Activated effector memory CD4-positive, alpha-beta T cell treated with Interleukin-2 at 50 U/mL for 16 hours (primary cell): Measurements from ENCODE around the gene DPH6.
"Not testable (repeated sequence)": the region's sequence is repeated elsewhere in the genome, so short reads cannot be mapped to it uniquely, and the experiment has no call there.

ENCODE experiments used
- DNase-seq: peaks from one replicate; pipeline ENCODE4 v3.0.0-alpha.2; 2020

The DPH6 gene

DNA sequence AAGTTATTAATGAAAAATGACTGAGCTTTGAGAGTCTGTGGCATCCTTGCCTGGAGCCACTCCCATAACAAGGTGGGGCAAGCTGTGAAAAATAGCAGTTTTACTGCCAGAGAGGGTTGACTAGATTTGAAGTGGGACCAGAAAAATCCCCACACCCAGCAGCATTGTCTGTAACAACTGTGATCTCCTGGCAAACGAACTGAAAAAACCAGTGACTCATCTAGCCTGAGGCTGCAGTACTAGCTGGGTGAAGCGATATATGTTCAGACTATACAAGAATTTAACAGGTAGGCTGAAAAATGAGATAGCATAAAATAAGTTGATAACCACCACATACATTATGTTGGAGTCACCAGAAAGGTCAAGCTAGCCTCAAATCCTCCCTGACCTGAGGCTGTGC, 64.0 kb downstream of the DPH6 start:
- DNase-seq = no peak

DNA sequence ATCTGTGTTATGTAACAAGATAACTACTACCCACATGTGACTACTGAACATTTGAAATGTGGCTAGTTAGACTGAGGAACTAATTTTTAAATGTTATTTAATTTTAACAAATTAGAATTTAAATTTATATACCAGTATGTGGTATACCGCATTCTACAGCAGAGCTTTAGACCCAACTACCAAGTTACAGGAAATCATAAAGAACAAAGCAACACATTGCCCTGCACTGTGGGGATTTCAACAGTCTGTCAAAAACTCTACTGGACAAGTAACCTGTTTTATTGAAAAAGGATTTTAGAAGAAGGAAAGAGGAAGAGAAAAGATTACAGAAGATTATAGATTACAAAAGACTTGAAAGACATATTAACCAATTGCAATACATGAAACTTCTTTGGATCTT, 64.9 kb downstream of the DPH6 start:
- DNase-seq = no peak

DNA sequence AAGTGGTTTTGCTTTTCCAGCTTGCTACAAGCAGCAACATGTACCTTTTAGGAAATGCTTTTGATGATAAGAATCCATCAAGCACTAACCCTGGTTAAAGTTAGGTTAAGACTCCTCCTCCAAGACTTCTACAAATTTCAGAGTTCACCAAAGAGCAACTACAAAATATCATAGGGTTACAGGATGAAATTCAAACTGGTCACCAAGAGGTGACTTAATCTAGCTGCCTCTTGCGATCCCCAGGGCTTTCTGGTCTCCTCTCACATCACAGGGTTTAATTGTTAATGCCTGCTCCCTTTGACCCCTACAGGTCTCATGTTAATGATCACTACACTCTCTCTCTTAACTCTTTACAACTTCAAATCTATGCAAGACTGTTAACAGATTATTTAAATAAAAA, 66.5 kb downstream of the DPH6 start:
- DNase-seq = no peak

DNA sequence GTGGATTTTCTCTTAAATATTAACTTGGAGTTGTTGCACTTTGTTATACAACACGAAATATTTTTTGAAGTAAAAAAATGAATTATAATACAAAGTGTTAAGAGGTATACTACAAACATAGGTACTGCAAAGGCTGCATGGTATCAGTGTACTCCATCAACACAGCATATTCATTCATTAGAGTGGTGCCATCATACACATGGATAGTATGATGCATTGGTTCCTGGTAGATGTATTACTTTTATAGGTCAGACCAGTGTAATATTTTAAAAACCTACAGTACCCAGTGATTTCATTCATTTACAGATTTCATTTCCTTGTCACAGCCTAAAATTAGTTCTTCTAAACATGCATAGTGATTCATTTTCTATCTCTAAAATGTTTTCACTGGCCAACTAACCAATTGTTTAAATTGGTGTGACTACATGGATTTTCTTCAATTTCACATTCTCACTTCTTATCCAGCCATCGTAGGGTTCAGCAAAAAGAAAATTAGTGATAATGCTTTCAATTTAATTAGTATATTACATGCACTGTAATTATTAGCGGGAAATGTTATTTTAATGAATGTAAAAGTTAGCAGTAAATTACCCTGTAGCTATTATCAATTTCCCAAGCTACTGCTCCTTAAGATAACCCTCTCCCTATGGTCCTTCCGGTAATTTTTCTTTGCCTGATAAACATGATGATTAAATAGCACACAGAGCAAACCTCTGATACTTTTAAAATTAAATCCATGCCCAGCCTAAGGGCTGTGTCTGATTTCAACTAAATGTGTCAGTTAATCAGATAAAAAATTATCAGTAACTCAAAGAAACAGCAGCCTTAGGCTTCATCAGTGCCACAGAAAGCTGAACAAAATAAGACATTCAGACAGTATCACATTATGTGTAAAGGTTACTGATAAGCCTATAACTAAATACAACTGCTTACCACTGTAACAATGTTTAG, 68.4 kb downstream of the DPH6 start:
- DNase-seq = no peak

DNA sequence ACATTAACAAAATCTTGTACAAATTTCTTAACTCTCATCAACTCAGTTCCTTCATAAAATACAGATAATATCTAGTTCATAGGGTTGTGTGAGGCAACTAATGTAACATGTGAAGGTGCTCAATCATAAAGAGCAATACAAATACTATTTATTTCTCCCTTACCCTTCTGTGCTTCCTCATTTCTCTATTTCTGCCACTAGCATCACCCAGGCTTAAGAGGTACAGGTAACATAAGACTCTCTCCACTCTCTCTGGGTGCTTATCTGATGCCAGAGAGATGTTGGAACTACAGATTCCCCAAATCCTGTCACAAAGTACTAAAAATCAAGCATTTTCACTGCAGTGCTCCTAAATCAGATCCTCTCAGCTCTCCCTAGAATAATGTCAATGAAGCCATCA, 74.9 kb downstream of the DPH6 start:
- no peak for DNase-seq

DNA sequence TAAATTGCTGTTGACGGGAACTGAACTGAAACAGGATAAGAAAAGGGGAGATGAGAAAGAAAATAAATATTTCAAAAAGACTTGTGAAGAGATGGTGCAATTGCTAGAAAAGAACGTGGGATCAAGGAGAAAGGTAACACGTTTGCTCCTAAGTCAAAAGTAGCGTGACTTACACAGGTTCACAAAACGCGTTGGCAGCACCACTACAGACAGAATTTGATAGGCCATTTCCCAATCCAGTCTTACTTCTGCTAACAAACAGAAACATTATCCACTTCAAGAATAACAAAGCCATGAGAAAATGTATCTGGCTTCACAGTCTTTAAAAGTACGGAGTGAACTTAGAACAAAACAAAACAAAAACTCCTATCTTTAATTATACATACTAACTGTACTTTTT, 75.5 kb downstream of the DPH6 start:
- no peak for DNase-seq

DNA sequence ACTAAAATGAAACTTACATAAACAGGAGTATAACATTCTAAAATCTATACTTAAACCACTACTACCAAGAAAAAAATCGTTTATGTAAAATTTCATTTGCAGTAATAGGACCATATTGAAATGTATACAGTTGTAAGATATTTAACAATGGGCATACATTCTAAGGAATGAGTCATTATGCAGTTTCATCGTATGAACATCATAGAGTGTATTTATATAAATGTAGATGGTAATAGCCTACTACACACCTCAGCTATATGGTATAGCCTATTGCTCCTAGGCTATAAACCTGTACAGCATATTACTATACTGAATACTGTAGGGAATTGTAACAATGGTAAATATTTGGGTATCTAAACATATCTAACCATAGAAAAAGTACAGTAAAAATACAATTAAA, 79.5 kb downstream of the DPH6 start:
- DNase-seq = no peak

DNA sequence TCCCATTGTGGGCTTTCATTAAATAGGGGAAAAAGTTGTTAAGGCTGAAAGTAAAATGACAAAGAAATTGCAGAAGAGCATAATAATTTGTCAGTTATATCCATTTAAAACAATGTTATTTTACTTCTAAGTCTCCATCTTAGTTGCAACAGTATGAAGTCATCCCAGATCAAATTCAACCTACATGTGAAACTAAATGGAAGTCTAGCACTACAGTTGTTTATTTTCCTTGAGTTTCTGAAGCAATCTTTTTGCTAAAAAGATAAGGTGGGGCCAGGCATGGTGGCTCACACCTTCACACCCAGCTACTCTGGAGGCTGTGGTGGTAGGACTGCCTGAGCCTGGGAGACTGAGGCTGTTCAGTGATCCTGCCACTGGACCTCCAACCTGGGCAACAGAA, 80.2 kb downstream of the DPH6 start:
- DNase-seq = no peak

DNA sequence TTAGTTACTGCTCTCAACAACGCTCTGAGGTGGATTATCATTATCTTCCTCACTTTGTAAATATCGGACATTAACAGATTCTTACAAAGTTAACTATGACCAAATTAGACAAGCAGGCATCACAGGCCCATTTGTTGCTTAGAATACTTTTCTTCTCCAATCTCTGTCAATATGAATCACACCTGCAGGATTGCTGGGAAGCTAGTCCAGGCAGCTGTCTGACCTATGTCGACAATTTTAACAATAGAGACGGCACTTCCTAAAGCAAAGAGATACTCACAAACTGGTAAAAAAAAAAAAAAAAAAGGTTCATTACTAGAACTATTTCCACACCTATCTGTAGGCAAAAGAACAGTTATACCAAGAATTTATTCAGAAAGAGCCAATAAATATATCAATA, 85.3 kb downstream of the DPH6 start:
- DNase-seq = no peak

DNA sequence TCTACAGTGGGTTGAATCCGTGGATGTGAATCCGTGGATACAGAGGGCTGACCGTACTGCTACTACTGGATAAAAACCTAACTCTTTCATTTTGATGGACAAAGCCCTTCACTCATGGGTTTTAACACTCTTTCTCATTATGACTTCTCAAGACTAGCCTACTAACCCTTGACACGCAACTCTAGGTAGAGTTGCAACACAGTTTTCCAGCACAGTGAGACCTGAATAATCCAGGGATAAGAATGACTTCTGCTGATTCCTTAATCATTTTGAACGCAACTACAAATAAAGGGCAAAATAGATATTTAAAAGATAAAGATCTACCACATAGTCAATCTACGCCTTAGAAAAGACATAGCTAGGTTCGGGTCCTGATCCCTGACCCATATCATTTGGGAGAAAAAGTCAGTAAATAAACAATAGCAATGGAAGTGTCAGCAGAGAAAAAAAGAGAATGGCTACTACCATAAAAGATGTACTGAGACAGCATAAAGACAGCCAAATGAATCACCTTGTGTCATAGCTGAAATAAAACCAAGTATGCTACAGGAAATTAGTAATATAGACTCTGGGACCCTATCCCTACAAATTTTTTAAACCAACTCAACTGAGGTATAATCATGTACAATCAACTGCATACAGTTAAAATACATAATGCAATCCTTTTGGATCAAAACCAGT, 87.6 kb downstream of the DPH6 start:
- no peak for DNase-seq

DNA sequence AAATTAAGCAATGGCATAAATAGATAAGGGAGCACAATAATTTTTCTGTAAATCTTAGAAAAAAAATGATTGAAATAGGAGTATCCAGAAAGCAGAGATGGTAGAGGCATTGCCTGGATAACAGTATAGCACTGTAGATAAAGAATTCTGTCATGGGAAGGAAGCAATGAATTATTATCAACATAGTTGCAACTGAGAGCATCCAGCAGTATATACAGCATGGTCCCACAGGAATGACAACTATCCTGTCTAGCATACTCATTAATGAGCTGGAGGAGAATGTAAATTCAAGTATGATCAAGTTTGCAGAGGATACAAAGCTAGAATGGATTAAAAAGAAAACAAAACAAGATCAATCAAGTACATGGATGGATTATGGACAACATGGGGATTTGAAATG, 90.8 kb downstream of the DPH6 start:
- no peak for DNase-seq

DNA sequence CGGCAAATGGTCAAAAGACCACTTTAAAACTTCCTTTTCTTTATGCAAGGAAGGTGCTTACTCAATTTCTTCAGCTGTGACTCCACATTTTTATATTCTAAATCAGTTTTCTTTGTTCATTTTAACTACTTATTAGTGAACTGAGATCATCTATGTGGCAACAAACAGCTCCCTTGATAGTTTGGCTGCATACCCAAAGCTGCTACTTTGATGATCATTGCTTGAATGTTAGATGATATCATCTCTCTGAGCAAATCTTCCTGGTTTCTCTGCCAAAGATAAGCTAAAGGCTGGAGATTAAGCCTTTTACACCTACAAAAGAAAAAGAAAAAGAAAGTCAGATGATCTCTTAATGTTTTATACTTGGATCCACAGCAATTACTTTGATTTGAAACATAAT, 95.5 kb downstream of the DPH6 start:
- no peak for DNase-seq

DNA sequence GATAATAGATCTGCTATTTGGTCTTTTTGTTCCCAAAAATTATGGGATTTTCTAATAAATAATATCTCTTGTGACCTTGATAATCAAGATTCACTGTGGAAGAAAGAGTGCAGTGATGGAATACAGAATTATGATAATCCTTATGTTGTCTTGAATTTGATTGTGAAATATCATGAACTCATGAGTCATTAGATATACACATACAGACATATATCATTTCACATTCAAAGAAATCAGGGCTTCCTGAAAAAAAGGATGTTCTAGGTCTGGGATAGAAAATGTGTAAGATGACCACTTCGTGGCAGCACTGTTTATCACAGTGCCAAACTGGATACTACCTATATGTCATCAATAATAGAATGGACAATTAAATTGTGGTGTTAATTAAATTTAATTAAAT, 97.7 kb downstream of the DPH6 start:
- no peak for DNase-seq

DNA sequence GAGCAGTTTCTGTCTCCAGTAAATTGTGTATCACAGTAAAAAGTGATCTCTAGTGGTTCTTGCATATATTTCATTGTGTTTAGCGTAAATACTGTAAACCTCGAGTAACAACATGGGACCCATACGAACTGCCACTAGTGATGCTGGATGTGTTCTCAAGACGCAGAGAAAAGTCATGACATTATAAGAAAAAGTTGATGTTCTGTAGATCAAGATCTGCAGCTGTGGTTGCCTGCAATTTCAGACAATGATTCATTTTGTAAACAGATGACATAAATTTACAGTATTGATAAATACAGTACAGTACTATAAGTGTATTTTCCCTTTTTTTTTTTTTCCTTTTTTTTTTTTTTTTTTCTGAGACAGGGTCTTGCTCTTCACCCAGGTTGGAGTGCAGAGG, 100.1 kb downstream of the DPH6 start:
- DNase-seq = no peak

DNA sequence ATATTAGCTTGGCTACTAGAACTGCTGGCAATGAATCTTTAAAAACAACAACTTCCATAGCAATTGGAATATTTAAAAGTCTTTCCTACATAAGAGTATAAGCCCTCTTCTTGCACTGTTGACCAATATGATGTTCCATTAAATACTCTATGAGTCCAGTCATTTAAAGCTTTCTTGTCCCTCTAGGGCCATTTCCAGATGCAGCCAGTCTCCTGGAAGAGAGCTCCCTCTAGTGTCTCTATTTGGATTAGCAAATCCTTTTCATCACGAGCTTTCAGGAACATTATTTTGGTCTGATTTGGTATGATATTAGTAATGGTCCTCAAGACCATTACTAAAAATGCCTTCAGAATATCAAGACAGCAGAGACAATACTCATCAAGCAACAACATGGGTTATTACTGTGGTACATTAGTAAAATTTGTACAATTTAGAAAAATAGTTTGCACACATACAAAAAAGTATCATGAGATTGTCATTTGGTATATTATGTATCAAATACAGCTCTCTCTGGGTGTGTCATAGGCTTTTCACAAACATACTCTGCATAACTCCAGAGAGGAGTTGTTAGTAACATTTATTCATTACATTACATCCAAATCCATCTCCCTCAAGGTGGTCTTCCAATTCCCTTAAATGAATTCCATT, 101.3 kb downstream of the DPH6 start:
- no peak for DNase-seq

DNA sequence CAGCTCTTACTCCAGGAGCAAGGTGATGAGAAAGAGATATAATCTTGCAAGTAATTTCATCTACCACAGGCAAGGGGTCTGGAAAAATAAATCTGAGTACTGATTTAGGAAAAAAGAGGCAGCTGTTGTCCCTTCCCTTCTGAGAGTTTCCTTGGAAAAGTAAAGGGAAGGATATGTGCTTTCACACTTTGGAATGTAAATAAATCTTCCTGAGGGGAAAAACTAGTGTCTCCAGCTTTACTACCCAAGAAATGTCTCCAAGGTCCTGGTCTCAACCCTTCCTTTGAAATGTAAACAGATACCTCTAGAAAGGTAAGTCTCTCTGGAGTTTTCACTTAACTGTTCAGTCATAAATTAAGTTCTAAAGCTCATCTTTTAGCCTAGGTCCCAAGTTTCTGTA, 102.6 kb downstream of the DPH6 start:
- no peak for DNase-seq

DNA sequence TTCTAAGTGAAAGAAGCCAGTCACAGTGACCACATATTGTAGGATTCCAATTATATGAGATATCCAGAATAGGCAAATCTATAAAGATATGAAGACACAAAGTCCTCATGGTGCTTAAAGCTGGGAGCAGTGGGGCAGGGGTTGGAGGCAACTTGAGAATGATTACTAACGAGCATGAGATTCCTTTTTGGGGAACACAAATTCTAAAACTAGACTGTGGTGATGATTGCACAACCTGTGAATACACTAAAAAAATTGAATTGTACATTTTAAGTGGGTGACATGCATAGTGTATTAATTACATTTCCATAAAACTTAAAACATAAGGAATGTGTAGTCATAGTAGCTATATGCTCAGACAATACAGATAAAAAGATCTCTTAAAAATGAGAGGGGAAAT, 103.2 kb downstream of the DPH6 start:
- no peak for DNase-seq

DNA sequence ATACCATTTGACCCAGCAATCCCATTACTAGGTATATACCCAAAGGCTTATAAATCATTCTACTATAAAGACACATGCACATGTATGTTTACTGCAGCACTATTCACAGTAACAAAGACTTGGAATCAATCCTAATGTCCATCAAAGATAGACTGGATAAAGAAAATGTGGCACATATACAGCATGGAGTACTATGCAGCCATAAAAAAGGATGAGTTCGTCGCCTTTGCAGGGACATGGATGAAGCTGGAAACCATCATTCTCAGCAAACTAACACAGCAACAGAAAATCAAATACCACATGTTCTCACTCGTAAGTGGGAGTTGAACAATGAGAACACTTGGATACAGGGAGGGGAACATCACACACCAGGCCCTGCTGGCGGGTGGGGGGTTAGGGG, 104.7 kb downstream of the DPH6 start:
- not testable (repeated sequence) for DNase-seq

DNA sequence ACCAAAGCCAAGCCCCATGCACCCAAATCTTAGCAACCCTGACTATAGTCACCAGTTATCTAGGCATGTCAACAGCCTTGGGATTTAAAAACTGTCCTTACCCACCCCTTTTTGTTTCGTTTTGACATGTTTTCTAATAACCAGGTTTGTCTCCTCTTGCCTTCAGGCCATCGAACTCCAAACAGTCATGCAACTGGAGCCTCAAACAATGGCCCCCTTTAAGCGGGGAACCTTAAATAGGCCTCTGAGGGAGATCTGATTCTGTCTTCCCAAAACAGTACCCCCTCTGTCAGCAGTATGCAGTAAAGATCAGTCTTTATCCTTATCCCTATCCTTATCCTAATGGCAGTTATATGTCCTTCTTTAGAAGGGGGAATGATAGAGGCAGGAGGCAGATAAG, 105.7 kb downstream of the DPH6 start:
- DNase-seq = no peak

DNA sequence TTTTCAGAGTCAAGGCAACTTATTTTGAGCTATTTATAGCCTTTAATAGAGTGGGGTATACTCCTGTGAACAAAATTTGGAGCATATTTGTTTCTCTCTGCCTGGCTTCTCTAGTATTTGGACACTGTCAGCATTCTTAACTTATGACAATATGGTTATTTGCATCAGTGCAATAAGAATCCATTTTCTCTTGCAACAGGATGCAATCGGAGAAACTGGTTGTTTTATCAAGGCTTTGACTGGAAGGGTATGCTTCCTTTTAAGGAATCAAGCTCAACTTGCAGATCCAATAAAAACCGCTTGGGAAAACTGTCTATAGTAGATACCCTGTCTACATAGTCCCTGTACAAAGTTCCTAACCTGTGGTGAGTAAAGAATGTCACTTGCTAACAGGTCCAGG, 106.7 kb downstream of the DPH6 start:
- no peak for DNase-seq

DNA sequence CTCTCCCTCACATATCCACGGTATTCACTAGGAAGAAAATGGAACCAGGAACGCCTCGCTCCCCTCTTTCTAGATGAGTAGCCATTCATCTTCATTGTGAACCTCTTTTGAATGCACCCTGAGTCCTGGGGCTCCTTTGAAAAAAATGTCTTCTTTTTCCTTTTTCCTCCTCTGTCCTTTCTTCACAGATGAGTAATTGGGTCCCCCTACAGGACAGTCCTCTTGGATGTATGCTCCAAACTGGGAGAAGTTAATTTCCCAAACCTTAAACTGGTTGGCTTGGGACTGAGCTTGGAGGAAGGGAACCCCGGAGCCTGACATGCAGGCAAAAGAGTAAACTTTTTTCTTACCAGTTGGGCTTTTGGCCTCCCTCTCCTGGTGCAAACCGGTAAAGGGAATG, 108.8 kb downstream of the DPH6 start:
- DNase-seq = no peak

DNA sequence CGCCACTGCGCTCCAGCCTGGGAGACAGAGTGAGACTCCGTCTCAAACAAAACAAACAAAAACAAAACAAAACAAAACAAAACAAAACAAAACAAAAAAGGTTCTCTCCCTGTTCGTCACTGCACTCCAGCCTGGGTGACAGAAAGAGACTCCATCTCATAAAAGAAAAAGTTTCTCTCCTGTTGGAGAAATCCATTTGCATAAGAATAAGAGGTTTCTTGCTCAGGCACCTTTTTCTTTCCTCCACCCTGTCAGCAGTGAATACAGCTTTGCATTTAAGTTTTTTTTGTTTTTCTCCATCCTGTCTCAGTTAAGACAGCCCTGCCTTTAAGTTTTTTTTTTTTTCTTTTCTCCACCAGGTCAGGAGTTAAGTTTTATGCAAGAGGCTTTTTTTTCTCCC, 109.5 kb downstream of the DPH6 start:
- DNase-seq = no peak

DNA sequence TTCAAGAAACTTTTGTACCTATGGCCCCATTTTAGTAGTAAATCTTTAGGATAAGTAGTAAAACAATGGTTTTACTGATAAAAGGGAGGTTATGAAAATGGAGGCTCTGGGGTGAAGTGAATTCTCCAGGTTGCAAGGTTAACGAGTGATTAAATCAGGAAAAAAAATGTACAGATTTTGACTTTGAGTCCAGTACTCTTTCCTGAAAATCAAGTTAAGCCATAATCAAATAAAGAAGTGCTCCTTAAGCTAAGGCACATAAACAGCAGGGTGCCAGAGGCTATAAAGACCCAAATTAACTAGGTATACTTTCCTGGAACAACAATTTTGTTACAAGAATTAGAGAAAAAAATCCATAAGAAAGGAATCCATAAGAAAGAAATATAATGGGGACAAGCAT, 114.7 kb downstream of the DPH6 start:
- DNase-seq = no peak

DNA sequence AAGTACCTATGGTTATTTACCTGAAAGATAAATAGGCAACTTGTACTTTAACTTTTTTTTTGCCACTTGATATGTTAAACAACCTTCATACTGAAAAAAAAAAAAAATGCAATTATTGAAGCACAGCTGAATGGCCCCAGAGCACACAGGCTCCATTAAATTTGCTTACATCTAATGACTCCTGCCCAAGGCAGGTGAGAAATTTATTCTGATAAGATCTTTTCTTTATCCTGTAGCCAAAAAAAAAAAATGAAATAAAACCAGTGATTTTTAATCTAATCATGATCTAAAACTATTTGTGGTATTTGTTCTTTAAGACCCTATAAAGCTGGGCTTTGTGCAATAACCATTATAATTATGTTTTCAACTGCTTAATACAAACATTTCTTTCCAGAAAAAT, 115.7 kb downstream of the DPH6 start:
- DNase-seq = no peak
